ENCODE data around the gene ADAMTS9.

- TF ChIP-seq POLR2A (IDR thresholded peaks at IDR 0.05) (no peak), POLR2AphosphoS5 (IDR thresholded peaks at IDR 0.05) (no peak)
Measured at GRCh38 chr3:64638981-64639481, 48.8 kb downstream of the ADAMTS9 start.
